Sigmoid colon (tissue), 7 donors: ENCODE data around the gene PGRMC2. TPM values are rescaled to one million over a fixed set of nuclear protein-coding genes. Genes with fewer than 3 reads are reported as not detected.

Experiments
- DNase-seq: peaks from one replicate; pipeline ENCODE4 v3.0.0-alpha.2; 2019
- H3K27ac ChIP-seq, 4 donors: fragments of 200-600 bp; sonication (generic); one replicate each; pipeline ENCODE4 v1.5.1; 2016 to 2019; ENCODE audit warnings: mild to moderate bottlenecking in 1 of 4
- H3K27me3 ChIP-seq, 3 donors: fragments of 200-600 bp; sonication (generic); one replicate each; pipeline ENCODE4 v1.5.1; 2019; ENCODE audit warnings: mild to moderate bottlenecking in 1 of 3
- H3K36me3 ChIP-seq, 4 donors: fragments of 200-600 bp; sonication (generic); one replicate each; pipeline ENCODE4 v1.5.1; 2016 to 2019
- H3K4me1 ChIP-seq, 4 donors: fragments of 200-600 bp; sonication (generic); one replicate each; pipeline ENCODE4 v1.5.1; 2017 to 2019
- H3K4me3 ChIP-seq, 4 donors: fragments of 200-600 bp; sonication (generic); one replicate each; pipeline ENCODE4 v1.5.1; 2017 to 2019; ENCODE audit warnings: mild to moderate bottlenecking in 2 of 4, moderate library complexity in 1 of 4
- H3K9me3 ChIP-seq, 4 donors: fragments of 200-600 bp in 3 of 4; sonication (generic) in 3 of 4; one replicate each; pipeline versions ENCODE4 v1.5.1 to v1.6.1; 2013 to 2019
- EP300 ChIP-seq, 4 donors: sonication (generic); formaldehyde crosslinking; IDR thresholded peaks; one replicate each; pipeline ENCODE4 v1.6.1; 2017; ENCODE audit warnings: antibody characterized with exemption in 4 of 4
- POLR2A ChIP-seq, 2 donors: fragments of 450-650 bp; IDR thresholded peaks; one replicate each; pipeline ENCODE4 v1.6.1; 2016; ENCODE audit warnings: antibody characterized with exemption in 2 of 2, mild to moderate bottlenecking in 2 of 2, moderate library complexity in 2 of 2
- POLR2AphosphoS5 ChIP-seq, 4 donors: sonication (generic); formaldehyde crosslinking; IDR thresholded peaks; one replicate each; pipeline ENCODE4 v1.6.1; 2017; ENCODE audit warnings: antibody characterized with exemption in 4 of 4
- WGBS, 2 donors: extraction: QIAGEN DNeasy Blood & Tissue Kit; methylation state at CpG; one replicate each; pipeline ENCODE4 v1.1.7; 2013; 5-methylcytosine and 5-hydroxymethylcytosine counted together
- intact Hi-C: fragments of 100-400 bp; cut with DNase I; formaldehyde crosslinking; loops from one replicate; pipeline ENCODE4 v1.15.1; 2023
- polyA plus RNA-seq, 3 donors: library from polyadenylated mRNA; stranded (reverse); fragments of 200-250 nt; gene quantifications; one replicate each; pipeline ENCODE4 v1.2.3, GENCODE V29; 2013
- total RNA-seq, 4 donors: library from RNA; depleted of rRNA; stranded (reverse); fragments of >200 nt; gene quantifications; one replicate each; pipeline ENCODE4 v1.1.0, GENCODE V29; 2016
- TF ChIP-seq, protein P1 (sequence below), 4 experiments: fragments of 450-650 bp in 3 of 4; fragments of 200-600 bp in 1 of 4; IDR thresholded peaks; one replicate each; pipeline ENCODE4 v1.5.1; 2016 to 2019; ENCODE audit warnings: antibody characterized with exemption in 4 of 4, mild to moderate bottlenecking in 3 of 4, moderate library complexity in 2 of 4
- donor health status: healthy with polysubstance abuse.
- donor health status: Bipolar disorder and iron deficiency.
- donor health status: healthy.

Gene PGRMC2
- total and polyA plus RNA-seq, 7 donors: 22.4 to 61.7 (median 38.8) TPM

DNA sequence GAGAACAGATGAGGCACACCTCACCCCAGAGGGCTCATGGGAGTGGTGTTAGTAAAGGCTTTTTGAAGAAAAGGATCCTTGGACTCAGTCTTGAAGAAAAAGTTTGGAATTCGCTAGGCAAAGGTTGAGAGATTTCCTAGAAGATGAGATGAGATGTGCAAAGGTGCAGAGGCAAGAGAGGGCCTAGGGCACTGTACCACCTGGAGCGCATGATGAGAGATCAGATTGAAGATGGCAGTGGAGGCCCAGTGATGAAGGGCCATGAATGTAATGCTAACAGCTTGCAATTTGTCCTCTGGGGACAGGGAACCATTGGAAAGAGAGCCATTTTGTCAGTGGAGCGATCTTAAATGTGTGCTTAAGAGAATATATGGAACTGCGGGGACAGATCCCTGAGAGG lies 45.0 kb downstream of the PGRMC2 start:
- no peak overlapping the region for H3K4me3 ChIP-seq
- no peak overlapping the region for H3K27ac ChIP-seq
- H3K27me3 ChIP-seq: no peaks in the 10 kb centered on the region
- no peak for TF ChIP-seq EP300 (IDR thresholded peaks at IDR 0.05)
- TF ChIP-seq POLR2AphosphoS5 (IDR thresholded peaks at IDR 0.05): no peak
- TF ChIP-seq, protein P1, sequence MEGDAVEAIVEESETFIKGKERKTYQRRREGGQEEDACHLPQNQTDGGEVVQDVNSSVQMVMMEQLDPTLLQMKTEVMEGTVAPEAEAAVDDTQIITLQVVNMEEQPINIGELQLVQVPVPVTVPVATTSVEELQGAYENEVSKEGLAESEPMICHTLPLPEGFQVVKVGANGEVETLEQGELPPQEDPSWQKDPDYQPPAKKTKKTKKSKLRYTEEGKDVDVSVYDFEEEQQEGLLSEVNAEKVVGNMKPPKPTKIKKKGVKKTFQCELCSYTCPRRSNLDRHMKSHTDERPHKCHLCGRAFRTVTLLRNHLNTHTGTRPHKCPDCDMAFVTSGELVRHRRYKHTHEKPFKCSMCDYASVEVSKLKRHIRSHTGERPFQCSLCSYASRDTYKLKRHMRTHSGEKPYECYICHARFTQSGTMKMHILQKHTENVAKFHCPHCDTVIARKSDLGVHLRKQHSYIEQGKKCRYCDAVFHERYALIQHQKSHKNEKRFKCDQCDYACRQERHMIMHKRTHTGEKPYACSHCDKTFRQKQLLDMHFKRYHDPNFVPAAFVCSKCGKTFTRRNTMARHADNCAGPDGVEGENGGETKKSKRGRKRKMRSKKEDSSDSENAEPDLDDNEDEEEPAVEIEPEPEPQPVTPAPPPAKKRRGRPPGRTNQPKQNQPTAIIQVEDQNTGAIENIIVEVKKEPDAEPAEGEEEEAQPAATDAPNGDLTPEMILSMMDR (IDR thresholded peaks at IDR 0.05): no peak
- TF ChIP-seq POLR2A (IDR thresholded peaks at IDR 0.05): no peak
- intact Hi-C loops: no loop called here
- H3K36me3 ChIP-seq: no peaks in the 10 kb centered on the region
- peaks cover 0 to 5% (median 0%) of the 10 kb centered on the region in 4 donors for H3K4me1 ChIP-seq
- H3K9me3 ChIP-seq: peaks cover 0 to 3% (median 0%) of the 10 kb centered on the region in 4 donors
- no peak for DNase-seq
- 93 to 94% methylated on average over 4 of the region's 4 CpGs for WGBS, 2 donors

DNA sequence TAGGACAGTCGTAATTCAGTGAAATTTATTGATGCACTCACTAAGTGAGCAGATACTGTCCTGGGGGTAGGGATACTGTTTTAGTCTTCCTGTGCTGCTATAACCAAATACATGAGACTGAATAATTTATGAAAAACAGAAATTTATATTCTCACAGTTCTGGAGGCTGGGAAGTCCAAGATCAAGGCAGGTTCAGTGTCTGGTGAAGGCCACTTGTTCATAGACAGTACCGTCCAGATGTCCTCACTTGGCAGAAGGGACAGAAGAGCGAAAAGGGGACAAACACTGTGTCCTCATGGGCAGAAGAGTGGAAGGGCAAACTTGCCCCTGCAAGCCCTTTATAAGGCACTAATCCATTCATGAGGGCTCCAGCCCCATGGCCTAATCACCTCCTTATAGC lies 45.6 kb downstream of the PGRMC2 start:
- Histone ChIP-seq H3K4me3 (no peak overlapping the region), H3K27me3 (no peaks in the 10 kb centered on the region), H3K27ac (no peak overlapping the region), H3K9me3 (peaks cover 0 to 3% (median 0%) of the 10 kb centered on the region in 4 donors), H3K36me3 (no peaks in the 10 kb centered on the region), H3K4me1 (peaks cover 0 to 5% (median 0%) of the 10 kb centered on the region in 4 donors)
- WGBS, 2 donors: 92 to 96% methylated on average over 3 of the region's 3 CpGs
- TF ChIP-seq, protein P1 (IDR thresholded peaks at IDR 0.05): no peak
- TF ChIP-seq POLR2A (IDR thresholded peaks at IDR 0.05) (no peak), EP300 (IDR thresholded peaks at IDR 0.05) (no peak), POLR2AphosphoS5 (IDR thresholded peaks at IDR 0.05) (no peak)
- DNase-seq: no peak
- intact Hi-C loops: no loop called here

DNA sequence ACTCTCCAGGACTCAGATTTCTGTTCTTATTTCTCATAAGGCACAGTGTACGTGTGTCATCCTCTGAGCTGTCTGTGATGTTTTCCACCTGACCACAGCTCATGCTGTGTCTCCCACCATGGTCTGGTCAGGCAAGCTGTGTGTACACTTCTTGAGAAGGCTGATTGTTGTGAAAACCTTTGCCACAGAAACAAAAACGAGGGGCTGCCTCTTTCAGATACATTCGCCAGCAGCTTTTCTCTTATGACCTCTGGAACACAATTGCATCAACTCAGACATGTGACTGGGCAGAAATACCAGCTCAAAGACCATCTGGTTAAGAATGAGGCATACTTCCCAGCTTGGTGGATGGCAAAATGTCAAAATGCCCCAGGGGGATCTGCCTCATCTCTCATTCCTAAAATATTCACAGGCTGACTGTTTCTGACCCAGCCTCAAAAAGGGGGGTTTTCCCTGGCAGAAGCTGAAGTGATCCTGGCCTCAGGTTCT lies 46.1 kb downstream of the PGRMC2 start:
- H3K27ac ChIP-seq: no peak overlapping the region
- 69 to 72% methylated on average over 3 of the region's 3 CpGs for WGBS, 2 donors

DNA sequence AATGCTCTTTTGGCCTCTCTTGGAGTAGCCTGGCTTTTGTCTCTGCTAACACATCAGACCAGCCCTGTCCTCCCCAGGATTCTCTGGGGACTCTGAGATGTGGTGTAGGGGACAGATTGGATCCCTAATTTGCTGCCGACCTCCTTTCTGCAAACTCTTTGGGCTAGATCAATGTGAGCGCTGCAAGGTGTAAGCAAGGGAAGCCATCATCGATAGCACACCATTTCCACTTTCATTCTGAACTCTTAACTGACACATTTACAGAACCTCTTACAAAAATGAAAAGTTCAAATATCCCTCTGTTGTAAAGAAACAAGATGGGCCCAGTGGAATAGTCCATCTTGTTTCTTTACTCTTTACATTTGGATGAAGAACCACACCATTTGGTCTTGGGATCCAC lies 46.6 kb downstream of the PGRMC2 start:
- no peaks in the 10 kb centered on the region for H3K27me3 ChIP-seq
- peaks cover 0 to 3% (median 0%) of the 10 kb centered on the region in 4 donors for H3K9me3 ChIP-seq
- TF ChIP-seq POLR2A (IDR thresholded peaks at IDR 0.05) (no peak), EP300 (IDR thresholded peaks at IDR 0.05) (no peak), POLR2AphosphoS5 (IDR thresholded peaks at IDR 0.05) (no peak)
- TF ChIP-seq, protein P1 (IDR thresholded peaks at IDR 0.05): no peak
- no peak for DNase-seq
- peaks cover 0 to 5% (median 0%) of the 10 kb centered on the region in 4 donors for H3K4me1 ChIP-seq
- intact Hi-C loops: no loop called here
- H3K36me3 ChIP-seq: no peaks in the 10 kb centered on the region
- no peak overlapping the region for H3K27ac ChIP-seq
- H3K4me3 ChIP-seq: no peak overlapping the region
- 95% methylated on average over 3 of the region's 3 CpGs for WGBS, 2 donors

More for the DNA sequence above, 46.1 kb downstream of the PGRMC2 start:
- H3K36me3 ChIP-seq: no peaks in the 10 kb centered on the region
- no peak for DNase-seq
- no peaks in the 10 kb centered on the region for H3K27me3 ChIP-seq
- intact Hi-C loops: no loop called here
- no peak for TF ChIP-seq EP300 (IDR thresholded peaks at IDR 0.05)
- TF ChIP-seq POLR2AphosphoS5 (IDR thresholded peaks at IDR 0.05): no peak
- TF ChIP-seq, protein P1 (IDR thresholded peaks at IDR 0.05): no peak
- no peak for TF ChIP-seq POLR2A (IDR thresholded peaks at IDR 0.05)
- H3K4me3 ChIP-seq: no peak overlapping the region
- peaks cover 0 to 5% (median 0%) of the 10 kb centered on the region in 4 donors for H3K4me1 ChIP-seq
- peaks cover 0 to 3% (median 0%) of the 10 kb centered on the region in 4 donors for H3K9me3 ChIP-seq

DNA sequence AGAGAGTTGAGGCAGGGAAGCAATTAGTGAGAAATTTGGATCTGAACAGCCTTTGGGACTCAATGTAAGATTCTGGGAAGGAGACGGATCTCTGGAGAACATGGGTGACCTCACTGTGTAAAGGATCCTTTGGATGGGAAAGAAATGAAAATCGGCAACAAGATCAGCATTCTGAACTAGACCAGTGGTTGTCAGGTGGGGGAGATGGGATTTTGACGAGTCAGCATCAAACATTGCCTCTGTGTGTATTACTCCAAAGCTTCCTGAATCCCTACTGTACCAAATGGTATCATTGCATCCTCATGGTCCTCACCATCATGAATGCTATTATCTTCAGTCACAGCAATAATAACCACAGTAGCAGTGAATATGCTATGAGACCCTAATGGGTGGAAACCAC lies 52.8 kb downstream of the PGRMC2 start:
- Histone ChIP-seq H3K4me1 (no peaks in the 10 kb centered on the region), H3K27ac (no peak overlapping the region), H3K27me3 (no peaks in the 10 kb centered on the region), H3K4me3 (no peak overlapping the region), H3K9me3 (no peaks in the 10 kb centered on the region), H3K36me3 (no peaks in the 10 kb centered on the region)
- DNase-seq: no peak
- intact Hi-C loops: no loop called here
- WGBS, 2 donors: 92 to 96% methylated on average over 3 of the region's 3 CpGs
- no peak for TF ChIP-seq POLR2A (IDR thresholded peaks at IDR 0.05)
